Stomach smooth muscle (tissue), 2 donors: Measurements from ENCODE around the gene UST.
"Not testable (repeated sequence)": the region's sequence is repeated elsewhere in the genome, so short reads cannot be mapped to it uniquely, and the experiment has no call there.

Source experiments
- H3K27ac ChIP-seq: one replicate; pipeline ENCODE4 v1.7.0; 2013; ENCODE audit warnings: mild to moderate bottlenecking, low read length, inconsistent platforms
- H3K27me3 ChIP-seq, 2 donors: one replicate each; pipeline ENCODE4 v1.7.0; 2013; ENCODE audit warnings: low read length in 2 of 2; ENCODE audit not compliant: insufficient read depth in 2 of 2, control insufficient read depth in 1 of 2
- H3K36me3 ChIP-seq, 2 donors: one replicate each; pipeline ENCODE4 v1.7.0; 2013; ENCODE audit warnings: low read length in 2 of 2; ENCODE audit not compliant: control insufficient read depth in 2 of 2, insufficient read depth in 2 of 2
- H3K4me1 ChIP-seq: one replicate; pipeline ENCODE4 v1.7.0; 2013; ENCODE audit warnings: low read length; ENCODE audit not compliant: control insufficient read depth, insufficient read depth
- H3K4me3 ChIP-seq, 2 donors: one replicate each; pipeline ENCODE4 v1.7.0; 2013; ENCODE audit warnings: low read length in 2 of 2
- H3K9ac ChIP-seq, 2 donors: one replicate each; pipeline ENCODE4 v1.7.0; 2013; ENCODE audit warnings: low read length in 2 of 2, mild to moderate bottlenecking in 1 of 2
- H3K9me3 ChIP-seq, 2 donors: one replicate each; pipeline ENCODE4 v1.7.0; 2013; ENCODE audit warnings: low read length in 2 of 2; ENCODE audit not compliant: control insufficient read depth in 2 of 2
- donor health status: healthy.
- donor health status: Pancreatic carcinoma.

UST gene

DNA sequence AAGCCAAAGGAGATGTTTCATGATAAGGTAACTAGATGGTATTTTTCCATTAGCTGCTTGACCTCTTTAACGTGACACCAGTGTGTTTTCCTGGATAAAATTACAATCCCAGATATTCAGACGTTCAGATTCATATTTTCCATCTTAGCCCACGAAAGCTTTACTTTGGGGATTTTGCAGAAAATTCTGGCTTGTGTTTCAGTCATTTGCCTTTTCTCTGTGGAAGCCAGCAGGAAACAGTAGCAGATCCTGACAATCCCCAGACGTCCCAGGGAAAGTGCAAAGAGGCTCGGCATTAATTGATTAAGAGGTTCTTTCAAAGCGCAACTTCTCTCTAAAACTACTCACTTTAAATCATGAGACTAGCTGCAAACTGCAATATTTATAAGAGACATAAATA, 243.6 kb downstream of the UST start:
- Histone ChIP-seq H3K27ac (no peak overlapping the region), H3K27me3 (no peaks in the 10 kb centered on the region), H3K36me3 (peaks cover 0 to 7% of the 10 kb centered on the region in 2 donors), H3K4me1 (no peaks in the 10 kb centered on the region), H3K9ac (peak overlapping the region; percentile 26 to 30), H3K9me3 (no peaks in the 10 kb centered on the region), H3K4me3 (peak overlapping the region; percentile 52 to 57)

- Histone ChIP-seq H3K4me1 (peaks cover 10% of the 10 kb centered on the region), H3K36me3 (peaks cover 0 to 5% of the 10 kb centered on the region in 2 donors), H3K9ac (no peak overlapping the region), H3K4me3 (no peak overlapping the region), H3K27me3 (no peaks in the 10 kb centered on the region), H3K27ac (no peak overlapping the region), H3K9me3 (no peaks in the 10 kb centered on the region)
Measured at GRCh38 chr6:148996815-148997214, 250.0 kb downstream of the UST start.

DNA sequence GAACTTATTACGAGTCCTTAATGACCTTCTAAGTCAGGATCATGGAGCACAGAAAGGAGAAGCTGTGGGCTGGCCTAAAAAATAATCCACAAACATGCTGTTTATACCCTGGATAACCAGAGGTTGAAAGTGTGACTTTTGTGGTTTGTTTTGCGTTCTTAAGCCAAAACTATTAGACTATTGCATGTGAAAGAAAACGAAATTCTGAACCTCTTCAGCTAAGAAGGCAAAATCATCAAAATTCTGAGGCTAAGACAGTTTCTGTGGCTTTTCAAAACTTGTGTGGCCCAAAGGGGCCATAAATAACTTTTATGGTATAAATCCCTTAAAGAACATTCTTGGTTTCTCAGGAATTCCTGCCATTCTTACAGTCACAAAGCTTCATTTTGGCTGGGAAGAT, 251.0 kb downstream of the UST start:
- Histone ChIP-seq H3K36me3 (peaks cover 0 to 5% of the 10 kb centered on the region in 2 donors), H3K27me3 (no peaks in the 10 kb centered on the region), H3K4me3 (no peak overlapping the region), H3K4me1 (peaks cover 10% of the 10 kb centered on the region), H3K9me3 (no peaks in the 10 kb centered on the region), H3K9ac (no peak overlapping the region), H3K27ac (no peak overlapping the region)

DNA sequence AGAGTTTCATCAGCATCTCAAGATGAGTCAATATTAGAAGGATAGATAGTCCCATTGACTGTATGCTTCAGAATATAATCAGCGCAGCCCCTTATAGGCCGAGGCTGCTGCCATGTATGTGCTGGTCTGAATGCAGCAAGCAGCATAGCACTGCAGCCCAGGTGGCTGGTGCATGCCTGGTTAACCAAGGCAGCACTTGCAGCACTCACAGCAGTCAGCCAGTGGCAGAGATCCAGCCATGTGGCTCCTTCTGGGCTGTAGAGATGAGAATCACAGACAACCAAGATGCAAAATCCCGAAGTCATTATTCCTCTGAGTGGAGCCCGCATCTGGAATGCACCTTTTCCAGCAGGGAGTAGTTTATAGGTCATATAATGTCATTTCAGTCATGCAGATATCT, 251.9 kb downstream of the UST start:
- Histone ChIP-seq H3K9ac (no peak overlapping the region), H3K36me3 (peaks cover 0 to 5% of the 10 kb centered on the region in 2 donors), H3K4me3 (no peak overlapping the region), H3K4me1 (peaks cover 10% of the 10 kb centered on the region), H3K9me3 (no peaks in the 10 kb centered on the region), H3K27me3 (no peaks in the 10 kb centered on the region), H3K27ac (no peak overlapping the region)

GRCh38 chr6:148999501-148999900, 252.7 kb downstream of the UST start:
- Histone ChIP-seq H3K27me3 (no peaks in the 10 kb centered on the region), H3K9ac (no peak overlapping the region), H3K4me3 (no peak overlapping the region), H3K36me3 (peaks cover 0 to 5% of the 10 kb centered on the region in 2 donors), H3K27ac (no peak overlapping the region), H3K9me3 (no peaks in the 10 kb centered on the region), H3K4me1 (peaks cover 10% of the 10 kb centered on the region)

GRCh38 chr6:148999929-149000468, 253.2 kb downstream of the UST start:
- Histone ChIP-seq H3K27ac (no peak overlapping the region), H3K27me3 (no peaks in the 10 kb centered on the region), H3K9ac (no peak overlapping the region), H3K4me3 (no peak overlapping the region), H3K9me3 (no peaks in the 10 kb centered on the region), H3K4me1 (peaks cover 10% of the 10 kb centered on the region), H3K36me3 (peaks cover 0 to 4% of the 10 kb centered on the region in 2 donors)

DNA sequence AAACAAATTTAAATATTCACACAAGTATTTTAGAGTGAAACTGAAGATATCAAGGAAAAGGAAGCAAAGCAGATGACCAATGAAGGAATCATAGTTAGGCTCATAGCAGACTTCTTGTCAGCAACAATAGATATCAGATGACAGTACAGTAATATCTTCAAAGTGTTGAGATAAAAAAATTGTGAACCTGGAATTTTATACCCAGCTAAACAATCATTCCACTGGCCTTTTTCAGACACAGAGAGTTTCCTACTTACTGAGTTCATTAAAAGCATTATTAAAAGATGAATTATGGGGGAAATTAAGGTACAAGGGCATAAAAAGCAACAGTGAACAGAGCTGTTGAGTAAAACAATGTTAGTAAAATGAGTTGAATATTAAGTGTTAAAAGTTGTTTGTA, 254.6 kb downstream of the UST start:
- no peaks in the 10 kb centered on the region for H3K27me3 ChIP-seq
- no peaks in the 10 kb centered on the region for H3K9me3 ChIP-seq
- peaks cover 3 to 7% of the 10 kb centered on the region in 2 donors for H3K36me3 ChIP-seq
- H3K27ac ChIP-seq, result no peak overlapping the region
- no peak overlapping the region for H3K9ac ChIP-seq
- no peak overlapping the region for H3K4me3 ChIP-seq
- peaks cover 10% of the 10 kb centered on the region for H3K4me1 ChIP-seq

DNA sequence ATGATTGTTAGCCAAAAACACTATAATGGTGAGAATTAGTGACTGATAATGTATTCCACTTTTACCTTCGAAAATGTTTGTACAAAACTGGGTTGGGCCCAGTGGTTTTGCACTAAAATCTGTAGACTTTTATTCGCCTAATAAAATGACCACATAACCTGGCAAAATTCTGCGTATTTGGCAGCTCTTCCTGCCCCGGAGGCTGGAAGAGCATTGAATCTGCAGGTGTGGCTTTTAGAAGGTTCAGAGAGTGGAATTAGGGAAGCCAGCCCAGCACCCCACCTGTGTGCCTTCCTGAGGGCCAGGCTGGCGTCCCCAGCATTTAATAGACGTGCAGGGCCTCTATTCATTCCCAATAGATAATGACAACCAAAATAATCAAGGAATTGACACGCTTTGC, 256.7 kb downstream of the UST start:
- H3K36me3 ChIP-seq, result peaks cover 3 to 7% of the 10 kb centered on the region in 2 donors
- no peak overlapping the region for H3K4me3 ChIP-seq
- H3K9ac ChIP-seq, result no peak overlapping the region
- H3K27me3 ChIP-seq, result no peaks in the 10 kb centered on the region
- H3K4me1 ChIP-seq, result peaks cover 10% of the 10 kb centered on the region
- no peak overlapping the region for H3K27ac ChIP-seq
- H3K9me3 ChIP-seq, result no peaks in the 10 kb centered on the region

DNA sequence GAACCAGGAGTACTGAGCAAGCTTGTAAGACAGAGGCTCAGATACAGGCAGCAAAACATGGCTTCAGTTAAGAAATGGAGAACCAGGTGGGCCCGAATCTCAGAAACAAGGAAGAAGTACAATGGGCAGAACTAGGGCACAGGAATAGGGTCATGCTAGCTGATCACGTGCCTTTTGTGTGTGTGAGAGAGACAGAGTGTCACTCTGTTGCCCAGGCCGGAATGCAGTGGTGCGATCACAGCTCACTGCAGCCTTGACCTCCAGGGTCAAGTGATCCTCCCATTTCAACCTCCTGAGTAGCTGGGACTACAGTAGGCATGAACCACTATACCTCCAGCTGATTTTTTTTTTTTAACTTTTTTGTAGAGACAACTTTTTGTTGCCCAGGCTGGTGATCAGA, 257.8 kb downstream of the UST start:
- Histone ChIP-seq H3K4me1 (peaks cover 8% of the 10 kb centered on the region), H3K27me3 (no peaks in the 10 kb centered on the region), H3K9me3 (no peaks in the 10 kb centered on the region), H3K9ac (no peak overlapping the region), H3K27ac (no peak overlapping the region), H3K4me3 (no peak overlapping the region), H3K36me3 (peaks cover 3 to 7% of the 10 kb centered on the region in 2 donors)

GRCh38 chr6:149006236-149006635, 259.4 kb downstream of the UST start:
- not testable (repeated sequence) for H3K9ac ChIP-seq, H3K36me3 ChIP-seq, H3K4me1 ChIP-seq, H3K9me3 ChIP-seq, H3K27me3 ChIP-seq, H3K27ac ChIP-seq, H3K4me3 ChIP-seq

DNA sequence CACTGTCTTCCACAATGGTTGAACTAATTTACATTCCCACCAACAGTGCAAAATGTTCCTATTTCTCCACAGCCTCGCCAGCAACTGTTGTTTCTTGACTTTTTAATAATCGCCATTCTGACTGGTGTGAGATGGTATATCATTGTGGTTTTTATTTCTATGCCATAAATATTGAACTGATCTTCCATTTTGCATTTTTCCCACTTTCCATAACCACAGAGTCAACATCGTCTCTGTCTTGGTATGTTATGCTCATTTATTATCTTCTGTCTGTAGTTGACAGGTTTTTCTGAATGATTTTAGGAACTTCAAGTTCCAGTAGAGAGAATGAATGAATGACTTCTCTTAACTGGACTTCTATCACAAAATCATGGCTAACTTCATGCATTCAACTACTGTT, 259.8 kb downstream of the UST start:
- Histone ChIP-seq H3K9ac (no peak overlapping the region), H3K4me1 (no peaks in the 10 kb centered on the region)

More for the DNA sequence above, 259.8 kb downstream of the UST start:
- Histone ChIP-seq H3K4me3 (no peak overlapping the region), H3K27ac (no peak overlapping the region), H3K27me3 (no peaks in the 10 kb centered on the region), H3K36me3 (peaks cover 3 to 7% of the 10 kb centered on the region in 2 donors), H3K9me3 (no peaks in the 10 kb centered on the region)
